Mammary epithelial cell (primary cell): ENCODE data around the gene CTSE.

Source experiments
- EZH2 ChIP-seq: IDR thresholded peaks from 2 replicates; pipeline ENCODE4 v1.6.1; 2012; ENCODE audit warnings: low read length, inconsistent platforms, borderline replicate concordance
- TF ChIP-seq, protein P1 (sequence below), 2 donors: IDR thresholded peaks in 1 of 2; conservative IDR thresholded peaks in 1 of 2; 2 replicates each; pipeline ENCODE4 v1.5.1; 2011 to 2012; ENCODE audit warnings: inconsistent platforms in 2 of 2, low read length in 2 of 2, mild to moderate bottlenecking in 2 of 2, control low read depth in 1 of 2, low read depth in 1 of 2; ENCODE audit not compliant: insufficient read depth in 1 of 2; ENCODE audit errors: extremely low read depth in 1 of 2

DNA sequence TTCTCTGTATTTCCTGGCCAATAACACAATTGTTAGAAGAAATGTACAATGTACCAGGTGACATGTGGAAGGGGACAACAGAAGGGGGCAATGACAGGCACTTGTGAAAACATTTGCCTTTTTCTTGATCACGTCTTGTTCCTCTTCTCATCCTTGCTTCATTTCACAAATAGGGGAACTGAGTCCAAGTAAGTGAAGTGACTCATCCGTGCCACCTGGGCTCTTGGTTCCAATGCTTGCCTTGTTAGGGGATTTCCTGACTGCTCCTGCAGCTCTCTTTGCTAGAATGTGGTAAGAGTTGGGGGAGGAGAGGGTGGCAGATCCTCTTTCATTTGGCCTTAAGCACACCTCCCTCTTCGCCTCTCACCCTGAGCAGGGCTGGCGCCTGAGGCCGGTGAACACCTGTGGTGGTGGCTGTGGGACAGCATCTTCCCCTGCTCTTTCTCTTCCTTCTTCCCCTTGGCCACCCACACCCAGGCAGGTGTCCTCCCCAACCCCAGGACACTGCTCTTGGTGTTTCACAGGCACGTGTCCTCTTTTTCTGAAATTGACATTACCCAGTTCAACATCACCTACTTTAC lies 27.1 kb upstream of the CTSE start:
- TF ChIP-seq, protein P1, sequence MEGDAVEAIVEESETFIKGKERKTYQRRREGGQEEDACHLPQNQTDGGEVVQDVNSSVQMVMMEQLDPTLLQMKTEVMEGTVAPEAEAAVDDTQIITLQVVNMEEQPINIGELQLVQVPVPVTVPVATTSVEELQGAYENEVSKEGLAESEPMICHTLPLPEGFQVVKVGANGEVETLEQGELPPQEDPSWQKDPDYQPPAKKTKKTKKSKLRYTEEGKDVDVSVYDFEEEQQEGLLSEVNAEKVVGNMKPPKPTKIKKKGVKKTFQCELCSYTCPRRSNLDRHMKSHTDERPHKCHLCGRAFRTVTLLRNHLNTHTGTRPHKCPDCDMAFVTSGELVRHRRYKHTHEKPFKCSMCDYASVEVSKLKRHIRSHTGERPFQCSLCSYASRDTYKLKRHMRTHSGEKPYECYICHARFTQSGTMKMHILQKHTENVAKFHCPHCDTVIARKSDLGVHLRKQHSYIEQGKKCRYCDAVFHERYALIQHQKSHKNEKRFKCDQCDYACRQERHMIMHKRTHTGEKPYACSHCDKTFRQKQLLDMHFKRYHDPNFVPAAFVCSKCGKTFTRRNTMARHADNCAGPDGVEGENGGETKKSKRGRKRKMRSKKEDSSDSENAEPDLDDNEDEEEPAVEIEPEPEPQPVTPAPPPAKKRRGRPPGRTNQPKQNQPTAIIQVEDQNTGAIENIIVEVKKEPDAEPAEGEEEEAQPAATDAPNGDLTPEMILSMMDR (conservative IDR thresholded peaks at IDR 0.05 in 1 of 2, IDR thresholded peaks at IDR 0.05 in 1 of 2; ENCODE audit: extremely low read depth in 1 of 2, insufficient read depth in 1 of 2, low read depth in 1 of 2, low read length in 2 of 2), result no peak
- TF ChIP-seq EZH2, result no peak
